22Rv1 (cell line): ENCODE measurements around the gene CORO2B.

Experiments used
- ZFX ChIP-seq: fragments of 450-650 bp; IDR thresholded peaks from 2 replicates; pipeline ENCODE4 v1.6.1; 2017; ENCODE audit warnings: antibody characterized with exemption, borderline replicate concordance
- TF ChIP-seq, protein P1 (sequence below): fragments of 450-650 bp; IDR thresholded peaks from 2 replicates; pipeline ENCODE4 v1.5.1; 2017; ENCODE audit warnings: mild to moderate bottlenecking

DNA sequence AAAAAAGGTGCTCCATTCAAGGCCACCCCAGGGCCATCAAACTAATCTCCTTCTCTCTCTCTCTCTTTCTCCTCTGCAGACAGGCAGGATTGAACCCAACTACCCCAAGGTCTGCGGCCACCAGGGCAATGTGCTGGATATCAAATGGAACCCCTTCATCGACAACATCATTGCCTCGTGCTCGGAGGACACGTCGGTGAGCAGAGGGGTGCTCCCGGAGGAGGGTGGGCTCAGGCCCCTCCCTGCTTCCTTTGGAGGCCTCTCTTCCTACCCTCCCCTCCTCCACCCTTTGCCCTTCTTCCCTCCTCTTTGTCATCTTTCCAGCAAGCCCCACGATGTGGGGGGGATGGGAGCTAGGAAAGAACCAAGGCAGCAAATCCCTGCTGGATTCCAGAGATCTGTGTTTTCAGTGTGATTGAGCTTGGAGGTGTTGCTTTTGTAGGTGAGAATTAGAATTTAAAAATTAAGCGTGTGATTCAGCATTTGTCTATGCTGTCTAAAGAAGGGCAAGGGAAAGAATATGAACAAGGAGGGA is 116.3 kb downstream of the CORO2B start:
- TF ChIP-seq, protein P1, sequence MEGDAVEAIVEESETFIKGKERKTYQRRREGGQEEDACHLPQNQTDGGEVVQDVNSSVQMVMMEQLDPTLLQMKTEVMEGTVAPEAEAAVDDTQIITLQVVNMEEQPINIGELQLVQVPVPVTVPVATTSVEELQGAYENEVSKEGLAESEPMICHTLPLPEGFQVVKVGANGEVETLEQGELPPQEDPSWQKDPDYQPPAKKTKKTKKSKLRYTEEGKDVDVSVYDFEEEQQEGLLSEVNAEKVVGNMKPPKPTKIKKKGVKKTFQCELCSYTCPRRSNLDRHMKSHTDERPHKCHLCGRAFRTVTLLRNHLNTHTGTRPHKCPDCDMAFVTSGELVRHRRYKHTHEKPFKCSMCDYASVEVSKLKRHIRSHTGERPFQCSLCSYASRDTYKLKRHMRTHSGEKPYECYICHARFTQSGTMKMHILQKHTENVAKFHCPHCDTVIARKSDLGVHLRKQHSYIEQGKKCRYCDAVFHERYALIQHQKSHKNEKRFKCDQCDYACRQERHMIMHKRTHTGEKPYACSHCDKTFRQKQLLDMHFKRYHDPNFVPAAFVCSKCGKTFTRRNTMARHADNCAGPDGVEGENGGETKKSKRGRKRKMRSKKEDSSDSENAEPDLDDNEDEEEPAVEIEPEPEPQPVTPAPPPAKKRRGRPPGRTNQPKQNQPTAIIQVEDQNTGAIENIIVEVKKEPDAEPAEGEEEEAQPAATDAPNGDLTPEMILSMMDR = no peak
- no peak for TF ChIP-seq ZFX
